Measurements from ENCODE around the gene TSPAN31.

DNA sequence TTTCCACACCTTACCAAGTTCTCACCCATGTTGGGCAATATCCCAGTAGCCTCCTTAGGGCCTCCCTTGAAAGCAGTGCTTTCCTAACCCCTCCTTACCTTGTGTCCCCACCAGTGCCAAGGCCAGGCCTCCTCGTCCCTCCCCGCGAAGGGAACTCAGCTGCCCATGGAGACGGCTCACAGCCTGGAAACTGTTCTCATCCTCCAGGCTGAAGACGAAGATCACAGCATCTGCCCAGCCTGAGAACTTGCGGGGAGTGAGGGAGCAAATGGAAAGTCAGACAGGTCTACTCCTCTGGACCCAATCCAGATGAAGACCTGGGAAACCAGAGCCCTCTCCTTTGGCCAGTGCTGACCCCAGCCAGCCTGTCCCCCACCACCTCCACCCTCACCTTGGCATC lies 10.9 kb upstream of the TSPAN31 start:
- TF ChIP-seq, protein P1, sequence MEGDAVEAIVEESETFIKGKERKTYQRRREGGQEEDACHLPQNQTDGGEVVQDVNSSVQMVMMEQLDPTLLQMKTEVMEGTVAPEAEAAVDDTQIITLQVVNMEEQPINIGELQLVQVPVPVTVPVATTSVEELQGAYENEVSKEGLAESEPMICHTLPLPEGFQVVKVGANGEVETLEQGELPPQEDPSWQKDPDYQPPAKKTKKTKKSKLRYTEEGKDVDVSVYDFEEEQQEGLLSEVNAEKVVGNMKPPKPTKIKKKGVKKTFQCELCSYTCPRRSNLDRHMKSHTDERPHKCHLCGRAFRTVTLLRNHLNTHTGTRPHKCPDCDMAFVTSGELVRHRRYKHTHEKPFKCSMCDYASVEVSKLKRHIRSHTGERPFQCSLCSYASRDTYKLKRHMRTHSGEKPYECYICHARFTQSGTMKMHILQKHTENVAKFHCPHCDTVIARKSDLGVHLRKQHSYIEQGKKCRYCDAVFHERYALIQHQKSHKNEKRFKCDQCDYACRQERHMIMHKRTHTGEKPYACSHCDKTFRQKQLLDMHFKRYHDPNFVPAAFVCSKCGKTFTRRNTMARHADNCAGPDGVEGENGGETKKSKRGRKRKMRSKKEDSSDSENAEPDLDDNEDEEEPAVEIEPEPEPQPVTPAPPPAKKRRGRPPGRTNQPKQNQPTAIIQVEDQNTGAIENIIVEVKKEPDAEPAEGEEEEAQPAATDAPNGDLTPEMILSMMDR (conservative IDR thresholded peaks at IDR 0.05; ENCODE audit: low read depth, low read length) = no peak
- TF ChIP-seq EZH2 (IDR thresholded peaks at IDR 0.05; ENCODE audit: low read length, unreplicated experiment) (no peak), EZH2phosphoT487 (IDR thresholded peaks at IDR 0.05; ENCODE audit: borderline replicate concordance, low read length) (no peak)

Measured in PC-3 (cell line).